GM20431 (cell line): ENCODE measurements around the gene PLA2G2A.
"Not testable (repeated sequence)": the region's sequence is repeated elsewhere in the genome, so short reads cannot be mapped to it uniquely, and the experiment has no call there.

ENCODE experiments used
- in situ Hi-C: fragments of 300-500 bp; cut with MseI, MboI; formaldehyde crosslinking; loops from one replicate; pipeline ENCODE4 v1.15.0; 2020; ENCODE audit warnings: low sequenced_read_pairs; ENCODE audit not compliant: unreplicated experiment

The PLA2G2A gene

GRCh38 chr1:19936061-19936750, 43.2 kb downstream of the PLA2G2A start:
- in situ Hi-C loops = no loop called here

GRCh38 chr1:19934336-19934735, 45.1 kb downstream of the PLA2G2A start:
- in situ Hi-C loops = no loop called here

GRCh38 chr1:19932866-19933265, 46.6 kb downstream of the PLA2G2A start:
- in situ Hi-C loops = no loop called here

- in situ Hi-C loops = not testable (repeated sequence)
Measured at GRCh38 chr1:19927130-19927421, 52.3 kb downstream of the PLA2G2A start.

GRCh38 chr1:19926296-19927129, 52.9 kb downstream of the PLA2G2A start:
- in situ Hi-C loops = no loop called here
